ENCODE results near the gene FOXK2. TPM values are rescaled to one million over a fixed set of nuclear protein-coding genes. Genes with fewer than 3 reads are reported as not detected.

The FOXK2 gene
- total and polyA plus RNA-seq, 2 experiments from 2014 or later, result 22.0 to 63.0 TPM

- H3K4me1 ChIP-seq (ENCODE audit: low read depth), result no peaks in the 10 kb centered on the region
- no peaks in the 10 kb centered on the region for H3K9me3 ChIP-seq (ENCODE audit: low read depth)
- H3K36me3 ChIP-seq, result peaks cover 19% of the 10 kb centered on the region
- H3K4me3 ChIP-seq, result no peak overlapping the region
- no peak overlapping the region for H3K27ac ChIP-seq
- TF ChIP-seq CTCF (IDR thresholded peaks at IDR 0.05; ENCODE audit: low read depth, low read length), result no peak
- no peaks in the 10 kb centered on the region for H3K27me3 ChIP-seq
- DNase-seq (ENCODE audit: low read depth in 1 of 2, low spot score in 1 of 2), result no peak
These were observed 28.0 kb upstream of the FOXK2 start for GRCh38 chr17:82491533-82491932.

- no peaks in the 10 kb centered on the region for H3K27me3 ChIP-seq
- H3K36me3 ChIP-seq, result peaks cover 9% of the 10 kb centered on the region
- no peaks in the 10 kb centered on the region for H3K4me1 ChIP-seq (ENCODE audit: low read depth)
- H3K9me3 ChIP-seq (ENCODE audit: low read depth), result no peaks in the 10 kb centered on the region
- no peak overlapping the region for H3K4me3 ChIP-seq
- DNase-seq (ENCODE audit: low read depth in 1 of 2, low spot score in 1 of 2), result peak in 1 of 2 donors; percentile 54
- TF ChIP-seq CTCF (IDR thresholded peaks at IDR 0.05; ENCODE audit: low read depth, low read length), result no peak
- H3K27ac ChIP-seq, result no peak overlapping the region
These were observed 26.8 kb upstream of the FOXK2 start for GRCh38 chr17:82492643-82493225.

- no peak for TF ChIP-seq CTCF (IDR thresholded peaks at IDR 0.05; ENCODE audit: low read depth, low read length)
- Histone ChIP-seq H3K27ac (no peak overlapping the region), H3K36me3 (peaks cover 5% of the 10 kb centered on the region), H3K9me3 (ENCODE audit: low read depth) (no peaks in the 10 kb centered on the region), H3K4me1 (ENCODE audit: low read depth) (no peaks in the 10 kb centered on the region), H3K4me3 (no peak overlapping the region), H3K27me3 (no peaks in the 10 kb centered on the region)
- no peak for DNase-seq (ENCODE audit: low read depth in 1 of 2, low spot score in 1 of 2)
These were observed 26.2 kb upstream of the FOXK2 start for GRCh38 chr17:82493226-82493781.

GRCh38 chr17:82494236-82495055, 25.1 kb upstream of the FOXK2 start:
- TF ChIP-seq CTCF (IDR thresholded peaks at IDR 0.05; ENCODE audit: low read depth, low read length), result peak; percentile 90
- Histone ChIP-seq H3K27ac (peak overlapping the region; percentile 25), H3K4me1 (ENCODE audit: low read depth) (no peaks in the 10 kb centered on the region), H3K9me3 (ENCODE audit: low read depth) (no peaks in the 10 kb centered on the region), H3K36me3 (no peaks in the 10 kb centered on the region), H3K4me3 (no peak overlapping the region), H3K27me3 (no peaks in the 10 kb centered on the region)
- DNase-seq (ENCODE audit: low read depth in 1 of 2, low spot score in 1 of 2), result peak; percentile 84 to 94

- no peak for TF ChIP-seq CTCF (IDR thresholded peaks at IDR 0.05; ENCODE audit: low read depth, low read length)
- H3K4me3 ChIP-seq, result no peak overlapping the region
- DNase-seq (ENCODE audit: low read depth in 1 of 2, low spot score in 1 of 2), result no peak
- H3K4me1 ChIP-seq (ENCODE audit: low read depth), result no peaks in the 10 kb centered on the region
- H3K27ac ChIP-seq, result no peak overlapping the region
- no peaks in the 10 kb centered on the region for H3K9me3 ChIP-seq (ENCODE audit: low read depth)
- H3K27me3 ChIP-seq, result no peaks in the 10 kb centered on the region
- no peaks in the 10 kb centered on the region for H3K36me3 ChIP-seq
These were observed 23.5 kb upstream of the FOXK2 start for GRCh38 chr17:82495844-82496528.

All from cardiac muscle cell (in vitro differentiated cells and primary cell).